ENCODE data around the gene FBN2.

- no peak for TF ChIP-seq YY1 (IDR thresholded peaks at IDR 0.05; ENCODE audit: low read depth)
- TF ChIP-seq CEBPB (IDR thresholded peaks at IDR 0.05): no peak
- TF ChIP-seq EP300 (IDR thresholded peaks at IDR 0.05; ENCODE audit: borderline replicate concordance): no peak
- TF ChIP-seq, protein P1, sequence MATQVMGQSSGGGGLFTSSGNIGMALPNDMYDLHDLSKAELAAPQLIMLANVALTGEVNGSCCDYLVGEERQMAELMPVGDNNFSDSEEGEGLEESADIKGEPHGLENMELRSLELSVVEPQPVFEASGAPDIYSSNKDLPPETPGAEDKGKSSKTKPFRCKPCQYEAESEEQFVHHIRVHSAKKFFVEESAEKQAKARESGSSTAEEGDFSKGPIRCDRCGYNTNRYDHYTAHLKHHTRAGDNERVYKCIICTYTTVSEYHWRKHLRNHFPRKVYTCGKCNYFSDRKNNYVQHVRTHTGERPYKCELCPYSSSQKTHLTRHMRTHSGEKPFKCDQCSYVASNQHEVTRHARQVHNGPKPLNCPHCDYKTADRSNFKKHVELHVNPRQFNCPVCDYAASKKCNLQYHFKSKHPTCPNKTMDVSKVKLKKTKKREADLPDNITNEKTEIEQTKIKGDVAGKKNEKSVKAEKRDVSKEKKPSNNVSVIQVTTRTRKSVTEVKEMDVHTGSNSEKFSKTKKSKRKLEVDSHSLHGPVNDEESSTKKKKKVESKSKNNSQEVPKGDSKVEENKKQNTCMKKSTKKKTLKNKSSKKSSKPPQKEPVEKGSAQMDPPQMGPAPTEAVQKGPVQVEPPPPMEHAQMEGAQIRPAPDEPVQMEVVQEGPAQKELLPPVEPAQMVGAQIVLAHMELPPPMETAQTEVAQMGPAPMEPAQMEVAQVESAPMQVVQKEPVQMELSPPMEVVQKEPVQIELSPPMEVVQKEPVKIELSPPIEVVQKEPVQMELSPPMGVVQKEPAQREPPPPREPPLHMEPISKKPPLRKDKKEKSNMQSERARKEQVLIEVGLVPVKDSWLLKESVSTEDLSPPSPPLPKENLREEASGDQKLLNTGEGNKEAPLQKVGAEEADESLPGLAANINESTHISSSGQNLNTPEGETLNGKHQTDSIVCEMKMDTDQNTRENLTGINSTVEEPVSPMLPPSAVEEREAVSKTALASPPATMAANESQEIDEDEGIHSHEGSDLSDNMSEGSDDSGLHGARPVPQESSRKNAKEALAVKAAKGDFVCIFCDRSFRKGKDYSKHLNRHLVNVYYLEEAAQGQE (IDR thresholded peaks at IDR 0.05; ENCODE audit: low read depth): no peak
- no peak for TF ChIP-seq TCF12 (IDR thresholded peaks at IDR 0.05; ENCODE audit: low read depth)
- no peak for TF ChIP-seq RAD21 (IDR thresholded peaks at IDR 0.05; ENCODE audit: low read depth)
- TF ChIP-seq MAX (IDR thresholded peaks at IDR 0.05): no peak
- TF ChIP-seq TEAD4 (IDR thresholded peaks at IDR 0.05): no peak
Observed at GRCh38 chr5:128305341-128305740, 232.7 kb downstream of the FBN2 start.
